Ovary (tissue), 3 donors: ENCODE results near the gene FGF19.

ENCODE experiments used
- EP300 ChIP-seq: sonication (generic); formaldehyde crosslinking; IDR thresholded peaks from one replicate; pipeline ENCODE4 v1.6.1; 2017; ENCODE audit warnings: antibody characterized with exemption
- POLR2A ChIP-seq: fragments of 450-650 bp; IDR thresholded peaks from one replicate; pipeline ENCODE4 v1.6.1; 2017; ENCODE audit warnings: antibody characterized with exemption, mild to moderate bottlenecking, moderate library complexity
- TF ChIP-seq, protein P1 (sequence below), 3 donors: fragments of 450-650 bp in 2 of 3; fragments of 200-600 bp in 1 of 3; IDR thresholded peaks; one replicate each; pipeline versions ENCODE4 v1.5.1 to v1.8.0; 2016 to 2022; ENCODE audit warnings: antibody characterized with exemption in 3 of 3, mild to moderate bottlenecking in 1 of 3
- donor health status: DM: no; HTN: no; CAD: no.

DNA sequence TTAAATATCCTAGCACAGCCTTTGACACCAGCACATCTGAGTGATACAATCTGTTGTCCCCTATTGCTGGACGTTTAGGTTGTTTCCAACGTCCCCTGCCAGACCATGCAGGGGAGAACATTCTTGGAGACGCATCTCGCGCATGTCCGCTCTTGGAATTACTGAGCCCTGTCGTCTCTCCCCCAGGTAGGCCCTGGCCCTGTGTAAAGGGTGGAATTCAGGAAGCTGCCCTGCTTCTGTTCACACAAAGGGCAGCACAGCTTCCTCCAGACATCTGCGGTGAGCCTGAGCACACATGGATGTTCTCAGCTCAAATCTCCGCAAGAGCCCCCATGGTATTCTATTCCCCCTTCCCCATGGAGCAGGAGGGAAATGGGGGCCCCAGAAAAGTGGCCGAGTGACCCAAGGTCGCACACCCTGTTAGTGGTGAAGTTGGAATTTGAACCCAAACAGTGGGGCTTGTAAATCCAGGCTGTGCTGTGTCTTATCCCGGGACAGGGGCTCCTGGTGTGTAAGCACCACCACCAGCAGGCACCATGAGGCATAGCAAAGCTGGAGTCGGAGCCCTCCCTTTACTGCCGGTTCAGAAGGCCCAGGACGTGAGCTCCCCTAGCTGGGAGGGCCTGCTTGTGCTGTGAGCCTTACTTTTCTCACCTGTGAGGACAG, 5.0 kb upstream of the FGF19 start:
- TF ChIP-seq EP300 (no peak), POLR2A (no peak)
- TF ChIP-seq, protein P1, sequence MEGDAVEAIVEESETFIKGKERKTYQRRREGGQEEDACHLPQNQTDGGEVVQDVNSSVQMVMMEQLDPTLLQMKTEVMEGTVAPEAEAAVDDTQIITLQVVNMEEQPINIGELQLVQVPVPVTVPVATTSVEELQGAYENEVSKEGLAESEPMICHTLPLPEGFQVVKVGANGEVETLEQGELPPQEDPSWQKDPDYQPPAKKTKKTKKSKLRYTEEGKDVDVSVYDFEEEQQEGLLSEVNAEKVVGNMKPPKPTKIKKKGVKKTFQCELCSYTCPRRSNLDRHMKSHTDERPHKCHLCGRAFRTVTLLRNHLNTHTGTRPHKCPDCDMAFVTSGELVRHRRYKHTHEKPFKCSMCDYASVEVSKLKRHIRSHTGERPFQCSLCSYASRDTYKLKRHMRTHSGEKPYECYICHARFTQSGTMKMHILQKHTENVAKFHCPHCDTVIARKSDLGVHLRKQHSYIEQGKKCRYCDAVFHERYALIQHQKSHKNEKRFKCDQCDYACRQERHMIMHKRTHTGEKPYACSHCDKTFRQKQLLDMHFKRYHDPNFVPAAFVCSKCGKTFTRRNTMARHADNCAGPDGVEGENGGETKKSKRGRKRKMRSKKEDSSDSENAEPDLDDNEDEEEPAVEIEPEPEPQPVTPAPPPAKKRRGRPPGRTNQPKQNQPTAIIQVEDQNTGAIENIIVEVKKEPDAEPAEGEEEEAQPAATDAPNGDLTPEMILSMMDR (IDR thresholded peaks at IDR 0.05), result no peak
